ENCODE data around the gene PTGFRN.
"Not testable (repeated sequence)": the region's sequence is repeated elsewhere in the genome, so short reads cannot be mapped to it uniquely, and the experiment has no call there.

PTGFRN gene

GRCh38 chr1:116909512-116910378 is at the start of gene PTGFRN:
Gene PTGFRN (plus strand): TSS chr1:116909916. CDS start chr1:116910204, 288 bp downstream.
- DNase-seq, result peak; percentile 3

GRCh38 chr1:116860167-116860566 is 49.5 kb upstream of the PTGFRN start:
- DNase-seq, result not testable (repeated sequence)

- DNase-seq, result no peak
These were observed 48.6 kb upstream of the PTGFRN start for GRCh38 chr1:116861137-116861536.

GRCh38 chr1:116863031-116863430 is 46.7 kb upstream of the PTGFRN start:
- DNase-seq, result not testable (repeated sequence)

GRCh38 chr1:116866478-116866877 is 43.2 kb upstream of the PTGFRN start:
- not testable (repeated sequence) for DNase-seq

- no peak for DNase-seq
These were observed 41.3 kb upstream of the PTGFRN start for GRCh38 chr1:116868385-116868784.

- no peak for DNase-seq
These were observed 40.1 kb upstream of the PTGFRN start for GRCh38 chr1:116869611-116870010.

GRCh38 chr1:116870300-116870699 is 39.4 kb upstream of the PTGFRN start:
- no peak for DNase-seq

- DNase-seq, result no peak
These were observed 38.0 kb upstream of the PTGFRN start for GRCh38 chr1:116871779-116872146.

GRCh38 chr1:116873680-116874271 is 35.9 kb upstream of the PTGFRN start:
- DNase-seq, result no peak

GRCh38 chr1:116874733-116875249 is 34.9 kb upstream of the PTGFRN start:
- no peak for DNase-seq

- DNase-seq, result no peak
These were observed 34.3 kb upstream of the PTGFRN start for GRCh38 chr1:116875391-116875790.

GRCh38 chr1:116875946-116876345 is 33.8 kb upstream of the PTGFRN start:
- not testable (repeated sequence) for DNase-seq

- no peak for DNase-seq
These were observed 32.4 kb upstream of the PTGFRN start for GRCh38 chr1:116877141-116877818.

- peak; percentile 6 for DNase-seq
These were observed 30.8 kb upstream of the PTGFRN start for GRCh38 chr1:116878804-116879477.

- no peak for DNase-seq
These were observed 30.1 kb upstream of the PTGFRN start for GRCh38 chr1:116879478-116880133.

GRCh38 chr1:116880917-116881316 is 28.8 kb upstream of the PTGFRN start:
- no peak for DNase-seq

GRCh38 chr1:116881879-116882520 is 27.7 kb upstream of the PTGFRN start:
- DNase-seq, result peak; percentile 23

- no peak for DNase-seq
These were observed 26.9 kb upstream of the PTGFRN start for GRCh38 chr1:116882866-116883265.

- DNase-seq, result no peak
These were observed 23.3 kb upstream of the PTGFRN start for GRCh38 chr1:116886291-116886878.

- DNase-seq, result no peak
These were observed 22.5 kb upstream of the PTGFRN start for GRCh38 chr1:116887212-116887611.

Measured in CD4-positive, alpha-beta T cell treated with Interleukin-10 for 1 hour (primary cell).